ENCODE data around the gene RTN4. TPM values are rescaled to one million over a fixed set of nuclear protein-coding genes. Genes with fewer than 3 reads are reported as not detected.
"Not testable (repeated sequence)": the region's sequence is repeated elsewhere in the genome, so short reads cannot be mapped to it uniquely, and the experiment has no call there.

The RTN4 gene, protein sequence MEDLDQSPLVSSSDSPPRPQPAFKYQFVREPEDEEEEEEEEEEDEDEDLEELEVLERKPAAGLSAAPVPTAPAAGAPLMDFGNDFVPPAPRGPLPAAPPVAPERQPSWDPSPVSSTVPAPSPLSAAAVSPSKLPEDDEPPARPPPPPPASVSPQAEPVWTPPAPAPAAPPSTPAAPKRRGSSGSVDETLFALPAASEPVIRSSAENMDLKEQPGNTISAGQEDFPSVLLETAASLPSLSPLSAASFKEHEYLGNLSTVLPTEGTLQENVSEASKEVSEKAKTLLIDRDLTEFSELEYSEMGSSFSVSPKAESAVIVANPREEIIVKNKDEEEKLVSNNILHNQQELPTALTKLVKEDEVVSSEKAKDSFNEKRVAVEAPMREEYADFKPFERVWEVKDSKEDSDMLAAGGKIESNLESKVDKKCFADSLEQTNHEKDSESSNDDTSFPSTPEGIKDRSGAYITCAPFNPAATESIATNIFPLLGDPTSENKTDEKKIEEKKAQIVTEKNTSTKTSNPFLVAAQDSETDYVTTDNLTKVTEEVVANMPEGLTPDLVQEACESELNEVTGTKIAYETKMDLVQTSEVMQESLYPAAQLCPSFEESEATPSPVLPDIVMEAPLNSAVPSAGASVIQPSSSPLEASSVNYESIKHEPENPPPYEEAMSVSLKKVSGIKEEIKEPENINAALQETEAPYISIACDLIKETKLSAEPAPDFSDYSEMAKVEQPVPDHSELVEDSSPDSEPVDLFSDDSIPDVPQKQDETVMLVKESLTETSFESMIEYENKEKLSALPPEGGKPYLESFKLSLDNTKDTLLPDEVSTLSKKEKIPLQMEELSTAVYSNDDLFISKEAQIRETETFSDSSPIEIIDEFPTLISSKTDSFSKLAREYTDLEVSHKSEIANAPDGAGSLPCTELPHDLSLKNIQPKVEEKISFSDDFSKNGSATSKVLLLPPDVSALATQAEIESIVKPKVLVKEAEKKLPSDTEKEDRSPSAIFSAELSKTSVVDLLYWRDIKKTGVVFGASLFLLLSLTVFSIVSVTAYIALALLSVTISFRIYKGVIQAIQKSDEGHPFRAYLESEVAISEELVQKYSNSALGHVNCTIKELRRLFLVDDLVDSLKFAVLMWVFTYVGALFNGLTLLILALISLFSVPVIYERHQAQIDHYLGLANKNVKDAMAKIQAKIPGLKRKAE
- 100 to 1,000 TPM; 116 to 121 TPM for polyA plus RNA-seq

- no peaks in the 10 kb centered on the region for H3K4me1 ChIP-seq (ENCODE audit: control insufficient read depth in 2 of 2, insufficient read depth in 2 of 2, low read length in 1 of 2)
- peak within 1 kb of the TSS; percentile 93 to 99 for H3K27ac ChIP-seq (ENCODE audit: low read depth in 2 of 2, low read length in 1 of 2)
- no peaks in the 10 kb centered on the region for H3K9me3 ChIP-seq (ENCODE audit: control insufficient read depth in 2 of 2, insufficient read depth in 1 of 2, low read depth in 1 of 2, low read length in 1 of 2)
- no peaks in the 10 kb centered on the region for H3K36me3 ChIP-seq (ENCODE audit: control insufficient read depth in 2 of 2, insufficient read depth in 2 of 2, low read length in 1 of 2)
- 1% methylated on average over 49 to 66 of the region's 66 CpGs for WGBS, 2 donors
- H3K27me3 ChIP-seq (ENCODE audit: control insufficient read depth in 1 of 2, insufficient read depth in 2 of 2, low read length in 2 of 2), result no peaks in the 10 kb centered on the region
- peak within 1 kb of the TSS; percentile 68 to 83 for H3K4me3 ChIP-seq (ENCODE audit: low read depth in 1 of 2, low read length in 2 of 2)
Measured at GRCh38 chr2:55050100-55050994, at the start of gene RTN4. RTN4 (minus strand) TSS chr2:55050451; CDS start chr2:55050300, 151 bp downstream.

- no peak overlapping the region for H3K4me3 ChIP-seq (ENCODE audit: low read depth in 1 of 2, low read length in 2 of 2)
- H3K36me3 ChIP-seq (ENCODE audit: control insufficient read depth in 2 of 2, insufficient read depth in 2 of 2, low read length in 1 of 2), result no peaks in the 10 kb centered on the region
- H3K4me1 ChIP-seq (ENCODE audit: control insufficient read depth in 2 of 2, insufficient read depth in 2 of 2, low read length in 1 of 2), result no peaks in the 10 kb centered on the region
- H3K27ac ChIP-seq (ENCODE audit: low read depth in 2 of 2, low read length in 1 of 2), result peak overlapping the region; percentile 2 to 34
- WGBS, 2 donors, result 92 to 95% methylated on average over 2 of the region's 2 CpGs
- H3K9me3 ChIP-seq (ENCODE audit: control insufficient read depth in 2 of 2, insufficient read depth in 1 of 2, low read depth in 1 of 2, low read length in 1 of 2), result no peaks in the 10 kb centered on the region
- no peaks in the 10 kb centered on the region for H3K27me3 ChIP-seq (ENCODE audit: control insufficient read depth in 1 of 2, insufficient read depth in 2 of 2, low read length in 2 of 2)
Measured at GRCh38 chr2:55099493-55099877, 49.2 kb upstream of the RTN4 start.

- Histone ChIP-seq H3K4me1 (ENCODE audit: control insufficient read depth in 2 of 2, insufficient read depth in 2 of 2, low read length in 1 of 2) (no peaks in the 10 kb centered on the region), H3K27ac (ENCODE audit: low read depth in 2 of 2, low read length in 1 of 2) (no peak overlapping the region), H3K36me3 (ENCODE audit: control insufficient read depth in 2 of 2, insufficient read depth in 2 of 2, low read length in 1 of 2) (no peaks in the 10 kb centered on the region), H3K4me3 (ENCODE audit: low read depth in 1 of 2, low read length in 2 of 2) (no peak overlapping the region), H3K9me3 (ENCODE audit: control insufficient read depth in 2 of 2, insufficient read depth in 1 of 2, low read depth in 1 of 2, low read length in 1 of 2) (no peaks in the 10 kb centered on the region), H3K27me3 (ENCODE audit: control insufficient read depth in 1 of 2, insufficient read depth in 2 of 2, low read length in 2 of 2) (no peaks in the 10 kb centered on the region)
- 67% methylated on average over 6 of the region's 6 CpGs for WGBS, 2 donors
Measured at GRCh38 chr2:55097461-55098410, 47.5 kb upstream of the RTN4 start.

GRCh38 chr2:55097082-55097460 lies 46.8 kb upstream of the RTN4 start:
- H3K27me3 ChIP-seq (ENCODE audit: control insufficient read depth in 1 of 2, insufficient read depth in 2 of 2, low read length in 2 of 2), result no peaks in the 10 kb centered on the region
- H3K4me1 ChIP-seq (ENCODE audit: control insufficient read depth in 2 of 2, insufficient read depth in 2 of 2, low read length in 1 of 2), result no peaks in the 10 kb centered on the region
- no peaks in the 10 kb centered on the region for H3K9me3 ChIP-seq (ENCODE audit: control insufficient read depth in 2 of 2, insufficient read depth in 1 of 2, low read depth in 1 of 2, low read length in 1 of 2)
- H3K36me3 ChIP-seq (ENCODE audit: control insufficient read depth in 2 of 2, insufficient read depth in 2 of 2, low read length in 1 of 2), result no peaks in the 10 kb centered on the region
- no peak overlapping the region for H3K4me3 ChIP-seq (ENCODE audit: low read depth in 1 of 2, low read length in 2 of 2)
- WGBS, 2 donors, result 77 to 83% methylated on average over 1 of the region's 1 CpG
- H3K27ac ChIP-seq (ENCODE audit: low read depth in 2 of 2, low read length in 1 of 2), result no peak overlapping the region

DNA sequence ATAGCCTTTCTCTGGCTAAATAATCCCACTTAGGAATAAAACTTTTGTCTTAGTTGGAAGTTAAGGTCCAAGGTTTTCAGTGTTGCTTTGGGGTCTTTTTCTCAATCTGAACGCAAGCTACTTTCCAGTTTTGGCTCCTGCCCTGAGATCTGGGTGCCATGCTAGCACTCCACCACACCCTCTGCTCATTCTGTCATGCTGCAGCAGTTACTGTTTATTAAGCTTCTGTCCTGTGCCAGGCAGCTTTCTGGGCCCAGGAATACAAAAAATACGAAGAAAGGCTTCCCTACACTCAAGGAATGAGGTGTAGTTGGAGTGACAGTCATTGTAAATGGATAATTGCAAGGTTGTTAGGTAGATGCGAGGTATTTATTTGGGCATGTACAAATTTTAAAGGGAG lies 46.3 kb upstream of the RTN4 start:
- Histone ChIP-seq H3K4me1 (ENCODE audit: control insufficient read depth in 2 of 2, insufficient read depth in 2 of 2, low read length in 1 of 2) (no peaks in the 10 kb centered on the region), H3K36me3 (ENCODE audit: control insufficient read depth in 2 of 2, insufficient read depth in 2 of 2, low read length in 1 of 2) (no peaks in the 10 kb centered on the region), H3K27ac (ENCODE audit: low read depth in 2 of 2, low read length in 1 of 2) (peak overlapping the region in 1 of 2 donors; percentile 29), H3K27me3 (ENCODE audit: control insufficient read depth in 1 of 2, insufficient read depth in 2 of 2, low read length in 2 of 2) (no peaks in the 10 kb centered on the region), H3K4me3 (ENCODE audit: low read depth in 1 of 2, low read length in 2 of 2) (no peak overlapping the region), H3K9me3 (ENCODE audit: control insufficient read depth in 2 of 2, insufficient read depth in 1 of 2, low read depth in 1 of 2, low read length in 1 of 2) (no peaks in the 10 kb centered on the region)
- WGBS, 2 donors, result 74 to 78% methylated on average over 3 of the region's 3 CpGs

- Histone ChIP-seq H3K4me1 (ENCODE audit: control insufficient read depth in 2 of 2, insufficient read depth in 2 of 2, low read length in 1 of 2) (no peaks in the 10 kb centered on the region), H3K36me3 (ENCODE audit: control insufficient read depth in 2 of 2, insufficient read depth in 2 of 2, low read length in 1 of 2) (no peaks in the 10 kb centered on the region), H3K9me3 (ENCODE audit: control insufficient read depth in 2 of 2, insufficient read depth in 1 of 2, low read depth in 1 of 2, low read length in 1 of 2) (no peaks in the 10 kb centered on the region), H3K27ac (ENCODE audit: low read depth in 2 of 2, low read length in 1 of 2) (no peak overlapping the region), H3K27me3 (ENCODE audit: control insufficient read depth in 1 of 2, insufficient read depth in 2 of 2, low read length in 2 of 2) (no peaks in the 10 kb centered on the region), H3K4me3 (ENCODE audit: low read depth in 1 of 2, low read length in 2 of 2) (no peak overlapping the region)
- WGBS, 2 donors, result 73 to 75% methylated on average over 4 of the region's 4 CpGs
Measured at GRCh38 chr2:55093381-55093780, 43.1 kb upstream of the RTN4 start.

- peak overlapping the region in 1 of 2 donors; percentile 55 for H3K27ac ChIP-seq (ENCODE audit: low read depth in 2 of 2, low read length in 1 of 2)
- no peaks in the 10 kb centered on the region for H3K4me1 ChIP-seq (ENCODE audit: control insufficient read depth in 2 of 2, insufficient read depth in 2 of 2, low read length in 1 of 2)
- 67 to 69% methylated on average over 6 of the region's 6 CpGs for WGBS, 2 donors
- H3K4me3 ChIP-seq (ENCODE audit: low read depth in 1 of 2, low read length in 2 of 2), result no peak overlapping the region
- H3K27me3 ChIP-seq (ENCODE audit: control insufficient read depth in 1 of 2, insufficient read depth in 2 of 2, low read length in 2 of 2), result no peaks in the 10 kb centered on the region
- H3K36me3 ChIP-seq (ENCODE audit: control insufficient read depth in 2 of 2, insufficient read depth in 2 of 2, low read length in 1 of 2), result no peaks in the 10 kb centered on the region
- no peaks in the 10 kb centered on the region for H3K9me3 ChIP-seq (ENCODE audit: control insufficient read depth in 2 of 2, insufficient read depth in 1 of 2, low read depth in 1 of 2, low read length in 1 of 2)
Measured at GRCh38 chr2:55092439-55092838, 42.2 kb upstream of the RTN4 start.

GRCh38 chr2:55091681-55092080 lies 41.4 kb upstream of the RTN4 start:
- H3K4me1 ChIP-seq (ENCODE audit: control insufficient read depth in 2 of 2, insufficient read depth in 2 of 2, low read length in 1 of 2); H3K36me3 ChIP-seq (ENCODE audit: control insufficient read depth in 2 of 2, insufficient read depth in 2 of 2, low read length in 1 of 2): not testable (repeated sequence)
- WGBS, 2 donors, result 65 to 70% methylated on average over 4 of the region's 4 CpGs

More at GRCh38 chr2:55091681-55092080, 41.4 kb upstream of the RTN4 start:
- not testable (repeated sequence) for H3K27me3 ChIP-seq (ENCODE audit: control insufficient read depth in 1 of 2, insufficient read depth in 2 of 2, low read length in 2 of 2); H3K4me3 ChIP-seq (ENCODE audit: low read depth in 1 of 2, low read length in 2 of 2); H3K9me3 ChIP-seq (ENCODE audit: control insufficient read depth in 2 of 2, insufficient read depth in 1 of 2, low read depth in 1 of 2, low read length in 1 of 2); H3K27ac ChIP-seq (ENCODE audit: low read depth in 2 of 2, low read length in 1 of 2)
